IMR-90 (cell line): ENCODE measurements around the gene SURF6. TPM values are rescaled to one million over a fixed set of nuclear protein-coding genes. Genes with fewer than 3 reads are reported as not detected.

ENCODE experiments used
- ATAC-seq: fragments of 200-7000 bp; cut with Tn5 transposase; 2 replicates; pipeline ENCODE4 v1.9.1; 2020; ENCODE audit warnings: low read depth, mild to moderate bottlenecking, moderate library complexity
- BruUV-seq: library from RNA; stranded (reverse); fragments of 400-500 nt; replicated peaks from 2 replicates; lab custom pipeline; 2021; lab: Mats Ljungman, UMichigan
- CTCF ChIA-PET: fragments of 300-600 bp; formaldehyde crosslinking; extraction: SDS; loops from one replicate; lab custom pipeline; 2021; ENCODE audit warnings: antibody characterized with exemption; lab: Yijun Ruan, JAX
- POLR2A ChIA-PET: fragments of 300-600 bp; sonication (Branson Sonifier 250); formaldehyde crosslinking; loops from one replicate; lab custom pipeline; 2022; ENCODE audit warnings: antibody characterized with exemption; ENCODE audit not compliant: unreplicated experiment; lab: Charles Lee
- DNase-seq: peaks from one replicate; pipeline ENCODE4 v3.0.0; 2013
- H2AFZ ChIP-seq: replicated peaks from 2 replicates; pipeline ENCODE3; 2013; ENCODE audit warnings: low read length, mild to moderate bottlenecking; ENCODE audit not compliant: poor library complexity
- H2AK5ac ChIP-seq: 2 replicates; pipeline ENCODE4 v1.6.1; 2013; ENCODE audit warnings: low read depth, low read length, inconsistent platforms
- H2AK9ac ChIP-seq: replicated peaks from 2 replicates; pipeline ENCODE3; 2013; ENCODE audit warnings: mild to moderate bottlenecking, low read depth, low read length, moderate library complexity; ENCODE audit not compliant: poor library complexity
- H2BK120ac ChIP-seq: 2 replicates; pipeline ENCODE4 v1.6.1; 2013; ENCODE audit warnings: low read depth, low read length, inconsistent platforms
- H2BK15ac ChIP-seq: 3 replicates; pipeline ENCODE4 v1.6.1; 2013; ENCODE audit warnings: low read depth, low read length, inconsistent platforms
- H2BK20ac ChIP-seq: 2 replicates; pipeline ENCODE4 v1.6.1; 2013; ENCODE audit warnings: low read depth, mild to moderate bottlenecking, inconsistent platforms, low read length, moderate library complexity
- H2BK5ac ChIP-seq: 2 replicates; pipeline ENCODE4 v1.6.1; 2013; ENCODE audit warnings: mild to moderate bottlenecking, low read depth, low read length, inconsistent platforms; ENCODE audit not compliant: poor library complexity, severe bottlenecking
- H3K14ac ChIP-seq: replicated peaks from 2 replicates; pipeline ENCODE4 v1.6.1; 2013; ENCODE audit warnings: low read depth, low read length, inconsistent platforms
- H3K18ac ChIP-seq: 2 replicates; pipeline ENCODE4 v1.6.1; 2013; ENCODE audit warnings: low read depth, low read length, control low read depth
- H3K23ac ChIP-seq: 2 replicates; pipeline ENCODE4 v1.6.1; 2013; ENCODE audit warnings: low read depth, low read length, inconsistent platforms
- H3K27ac ChIP-seq: 2 replicates; pipeline ENCODE4 v1.5.1; 2013; ENCODE audit warnings: mild to moderate bottlenecking, control low read depth, low read length; ENCODE audit not compliant: insufficient read depth
- H3K27me3 ChIP-seq: 2 replicates; pipeline ENCODE4 v1.6.1; 2013; ENCODE audit warnings: low read length; ENCODE audit not compliant: control insufficient read depth, insufficient read depth
- H3K36me3 ChIP-seq: 2 replicates; pipeline ENCODE4 v1.6.1; 2013; ENCODE audit warnings: low read length, mixed read lengths; ENCODE audit not compliant: control insufficient read depth, insufficient read depth
- H3K4ac ChIP-seq: 2 replicates; pipeline ENCODE4 v1.6.1; 2013; ENCODE audit warnings: low read depth, low read length, inconsistent platforms
- H3K4me1 ChIP-seq: 2 replicates; pipeline ENCODE4 v1.6.1; 2013; ENCODE audit warnings: low read length, mixed read lengths; ENCODE audit not compliant: control insufficient read depth, insufficient read depth
- H3K4me2 ChIP-seq: 2 replicates; pipeline ENCODE4 v1.6.1; 2013; ENCODE audit warnings: low read depth, mild to moderate bottlenecking, control low read depth, low read length, moderate library complexity
- H3K4me3 ChIP-seq: 2 replicates; pipeline ENCODE4 v1.5.1; 2013; ENCODE audit warnings: low read depth, mild to moderate bottlenecking, control low read depth, low read length, moderate library complexity; ENCODE audit not compliant: insufficient read depth
- H3K56ac ChIP-seq: 2 replicates; pipeline ENCODE4 v1.6.1; 2013; ENCODE audit warnings: low read length, inconsistent platforms; ENCODE audit not compliant: insufficient read depth; ENCODE audit errors: extremely low read depth
- H3K79me1 ChIP-seq, 2 experiments: 2 replicates each; pipeline ENCODE4 v1.6.1; 2013; ENCODE audit warnings: low read length in 2 of 2, inconsistent platforms in 1 of 2, low read depth in 1 of 2
- H3K9ac ChIP-seq: 2 replicates; pipeline ENCODE4 v1.6.1; 2013; ENCODE audit warnings: low read depth, low read length, control low read depth
- H3K9me1 ChIP-seq: 2 replicates; pipeline ENCODE4 v1.6.1; 2013; ENCODE audit warnings: low read length, inconsistent platforms; ENCODE audit not compliant: insufficient read depth
- H3K9me3 ChIP-seq: 2 replicates; pipeline ENCODE4 v1.6.1; 2013; ENCODE audit warnings: low read length; ENCODE audit not compliant: control insufficient read depth, insufficient read depth
- H4K20me1 ChIP-seq: 2 replicates; pipeline ENCODE4 v1.6.1; 2013; ENCODE audit warnings: low read length, inconsistent platforms; ENCODE audit not compliant: insufficient read depth
- H4K5ac ChIP-seq: 2 replicates; pipeline ENCODE4 v1.6.1; 2013; ENCODE audit warnings: mild to moderate bottlenecking, low read depth, low read length, control low read depth
- H4K8ac ChIP-seq, 2 experiments: 2 replicates each; pipeline ENCODE4 v1.6.1; 2013; ENCODE audit warnings: low read depth in 2 of 2, low read length in 2 of 2, control low read depth in 1 of 2, inconsistent platforms in 1 of 2
- H4K91ac ChIP-seq: 2 replicates; pipeline ENCODE4 v1.6.1; 2013; ENCODE audit warnings: low read depth, low read length, inconsistent platforms; ENCODE audit not compliant: insufficient read depth
- BHLHE40 ChIP-seq: fragments of 150-350 bp; IDR thresholded peaks from 2 replicates; pipeline ENCODE4 v1.6.1; 2016; ENCODE audit warnings: mild to moderate bottlenecking, low read depth, low read length
- CEBPB ChIP-seq: IDR thresholded peaks from 2 replicates; pipeline ENCODE4 v1.6.1; 2012; ENCODE audit warnings: low read depth, low read length, improper control_type of control experiment
- CHD1 ChIP-seq: IDR thresholded peaks from 2 replicates; pipeline ENCODE4 v1.6.1; 2012; ENCODE audit warnings: low read depth, low read length, improper control_type of control experiment
- CTCF ChIP-seq: conservative IDR thresholded peaks from 2 replicates; pipeline ENCODE4 v1.5.1; 2012; ENCODE audit warnings: mild to moderate bottlenecking, low read depth, low read length, improper control_type of control experiment
- ELK1 ChIP-seq: fragments of 150-350 bp; IDR thresholded peaks from 2 replicates; pipeline ENCODE4 v1.6.1; 2016; ENCODE audit warnings: low read depth, mild to moderate bottlenecking, low read length, moderate library complexity, borderline replicate concordance
- FOS ChIP-seq: fragments of 150-350 bp; IDR thresholded peaks from 2 replicates; pipeline ENCODE4 v1.6.1; 2016; ENCODE audit warnings: low read depth, low read length
- MAZ ChIP-seq: IDR thresholded peaks from 2 replicates; pipeline ENCODE4 v1.6.1; 2012; ENCODE audit warnings: low read depth, mild to moderate bottlenecking, low read length, improper control_type of control experiment, moderate library complexity, borderline replicate concordance
- MXI1 ChIP-seq: IDR thresholded peaks from 2 replicates; pipeline ENCODE4 v1.6.1; 2012; ENCODE audit warnings: low read depth, mild to moderate bottlenecking, low read length, moderate library complexity, borderline replicate concordance
- POLR2A ChIP-seq: IDR thresholded peaks from 2 replicates; pipeline ENCODE4 v1.6.1; 2012; ENCODE audit warnings: mild to moderate bottlenecking, low read depth, low read length
- RCOR1 ChIP-seq: IDR thresholded peaks from 2 replicates; pipeline ENCODE4 v1.6.1; 2012; ENCODE audit warnings: mild to moderate bottlenecking, low read length, improper control_type of control experiment; ENCODE audit not compliant: insufficient replicate concordance
- RFX5 ChIP-seq: IDR thresholded peaks from 2 replicates; pipeline ENCODE4 v1.8.0; 2012; ENCODE audit warnings: low read depth, mild to moderate bottlenecking, low read length, moderate library complexity
- SMC3 ChIP-seq: fragments of 150-350 bp; IDR thresholded peaks from 2 replicates; pipeline ENCODE4 v1.6.1; 2016; ENCODE audit warnings: low read depth, mild to moderate bottlenecking, antibody characterized with exemption, low read length, moderate library complexity
- USF2 ChIP-seq: fragments of 150-350 bp; IDR thresholded peaks from 2 replicates; pipeline ENCODE4 v1.6.1; 2017; ENCODE audit warnings: mild to moderate bottlenecking, antibody characterized with exemption, low read length, low read depth
- WGBS, 2 experiments: methylation state at CpG; one replicate each; pipeline versions ENCODE4 v1.1.5 to v1.1.7; 2013; ENCODE audit warnings: missing lambda C conversion rate in 2 of 2; ENCODE audit not compliant: insufficient read length in 1 of 2; ENCODE audit errors: extremely low coverage in 2 of 2; 5-methylcytosine and 5-hydroxymethylcytosine counted together
- dilution Hi-C: fragments of 300-500 bp; cut with HindIII; formaldehyde crosslinking; loops from one replicate; pipeline ENCODE4 v1.14.3; 2018; ENCODE audit warnings: low sequenced_read_pairs; ENCODE audit not compliant: unreplicated experiment
- in situ Hi-C: fragments of 300-500 bp; cut with MboI; formaldehyde crosslinking; loops from 3 replicates; pipeline ENCODE4 v1.14.3; 2019; ENCODE audit warnings: low sequenced_read_pairs, inconsistent platforms, mixed read lengths
- intact Hi-C: fragments of 100-400 bp; cut with micrococcal nuclease; formaldehyde crosslinking; loops from 2 replicates; pipeline ENCODE4 v1.10.0; 2022
- polyA plus RNA-seq, 3 experiments: library from polyadenylated mRNA; depleted of rRNA; stranded (reverse); fragments of >200 nt; gene quantifications; 2 replicates each; pipeline ENCODE4 v1.2.3, GENCODE V29; 2012; ENCODE audit warnings: low replicate concordance in 1 of 3
- total RNA-seq: library from RNA; depleted of rRNA; stranded (reverse); fragments of >200 nt; gene quantifications from 2 replicates; pipeline ENCODE4 v1.2.3, GENCODE V29; 2012

Gene SURF6
- total and polyA plus RNA-seq, 2 of the 4 experiments (the other 2 are of a cell fraction): 6.1 to 12.8 TPM

GRCh38 chr9:133341369-133342068, 5.5 kb upstream of the SURF6 start:
- no peak for DNase-seq
- peaks cover 4% of the 10 kb centered on the region; the same call in 1 of the 2 replicates for H3K9me1 ChIP-seq
- H3K4ac ChIP-seq: no peak overlapping the region
- no peak overlapping the region for H2BK15ac ChIP-seq
- no peaks in the 10 kb centered on the region for H3K9me3 ChIP-seq
- TF ChIP-seq USF2 (no peak), FOS (no peak), BHLHE40 (no peak), ELK1 (no peak), SMC3 (no peak), MXI1 (no peak), RCOR1 (no peak), MAZ (no peak), RFX5 (no peak), CHD1 (no peak), CEBPB (no peak), POLR2A (no peak), CTCF (no peak)
- H3K23ac ChIP-seq: no peak overlapping the region
- no peak for ATAC-seq
- no peak overlapping the region for H2BK5ac ChIP-seq
- WGBS, 2 experiments: 90% methylated on average over 9 of the region's 15 CpGs; no CpG with 5 or more reads in 1 of the 2 experiments
- H2BK120ac ChIP-seq: no peak overlapping the region
- peaks cover 4% of the 10 kb centered on the region for H3K4me1 ChIP-seq
- POLR2A ChIA-PET: no interaction called here
- H4K20me1 ChIP-seq: peaks cover 7% of the 10 kb centered on the region; the same call in 1 of the 2 replicates
- H4K8ac ChIP-seq: no peak overlapping the region
- intact Hi-C loops: no loop called here
- CTCF ChIA-PET: interaction anchor here (0.6 kb wide), 2 partner anchors 14 to 22 kb away, joined by 3 read pairs; no protein-coding TSS in a partner anchor
- H3K14ac ChIP-seq: no peak overlapping the region
- no peak overlapping the region for H2AK9ac ChIP-seq
- H3K27me3 ChIP-seq: no peaks in the 10 kb centered on the region
- H3K9ac ChIP-seq: no peak overlapping the region
- dilution Hi-C loops: no loop called here
- BruUV-seq: no TSS peak
- H3K4me2 ChIP-seq: no peak overlapping the region
- H4K5ac ChIP-seq: no peak overlapping the region
- no peak overlapping the region for H2BK20ac ChIP-seq
- H3K56ac ChIP-seq: no peak overlapping the region
- H3K18ac ChIP-seq: no peak overlapping the region
- peaks cover 15 to 35% of the 10 kb centered on the region in 2 experiments; a peak in 3 of 4 replicates for H3K79me1 ChIP-seq
- no peak overlapping the region for H2AFZ ChIP-seq
- H3K36me3 ChIP-seq: peaks cover 63% of the 10 kb centered on the region
- no peak overlapping the region for H4K91ac ChIP-seq
- no peak overlapping the region for H3K4me3 ChIP-seq
- no peak overlapping the region for H3K27ac ChIP-seq
- in situ Hi-C loops: no loop called here
- H2AK5ac ChIP-seq: no peak overlapping the region
